Astrocyte of the spinal cord (primary cell): ENCODE results near the gene RNF212B.
"Not testable (repeated sequence)": the region's sequence is repeated elsewhere in the genome, so short reads cannot be mapped to it uniquely, and the experiment has no call there.

Experiments
- DNase-seq: peaks from one replicate; pipeline ENCODE4 v3.0.0; 2011; ENCODE audit warnings: low read depth, low spot score
- H3K4me3 ChIP-seq: 2 replicates; pipeline ENCODE4 v1.5.1; 2011; ENCODE audit warnings: low read depth, mild to moderate bottlenecking, low read length, moderate library complexity
- CTCF ChIP-seq: IDR thresholded peaks from 2 replicates; pipeline ENCODE4 v1.5.1; 2012; ENCODE audit warnings: low read depth, mild to moderate bottlenecking, low read length, inconsistent platforms
- in situ Hi-C: cut with HindIII; loops from 2 replicates; pipeline ENCODE4 v1.10.0; 2017; ENCODE audit warnings: low sequenced_read_pairs

Gene RNF212B

GRCh38 chr14:23259426-23259825, 21.7 kb downstream of the RNF212B start:
- DNase-seq, result no peak
- TF ChIP-seq CTCF, result no peak
- in situ Hi-C loops, result no loop called here
- no peak overlapping the region for H3K4me3 ChIP-seq

- in situ Hi-C loops, DNase-seq, H3K4me3 ChIP-seq: not testable (repeated sequence)
Measured at GRCh38 chr14:23260849-23261248, 23.1 kb downstream of the RNF212B start.

- no peak for DNase-seq
- H3K4me3 ChIP-seq, result no peak overlapping the region
- TF ChIP-seq CTCF, result no peak
- in situ Hi-C loops, result no loop called here
Measured at GRCh38 chr14:23269193-23269592, 31.5 kb downstream of the RNF212B start.

- in situ Hi-C loops, result no loop called here
- no peak overlapping the region for H3K4me3 ChIP-seq
- TF ChIP-seq CTCF, result no peak
- no peak for DNase-seq
Measured at GRCh38 chr14:23275412-23275811, 37.7 kb downstream of the RNF212B start.

- TF ChIP-seq CTCF, result no peak
- DNase-seq, result no peak
- in situ Hi-C loops, result no loop called here
Measured at GRCh38 chr14:23277189-23277588, 39.5 kb downstream of the RNF212B start.

GRCh38 chr14:23277928-23278327, 40.2 kb downstream of the RNF212B start:
- in situ Hi-C loops, DNase-seq, H3K4me3 ChIP-seq: not testable (repeated sequence)

More at GRCh38 chr14:23277189-23277588, 39.5 kb downstream of the RNF212B start:
- no peak overlapping the region for H3K4me3 ChIP-seq

- in situ Hi-C loops, result no loop called here
- TF ChIP-seq CTCF, result no peak
- H3K4me3 ChIP-seq, result no peak overlapping the region
- no peak for DNase-seq
Measured at GRCh38 chr14:23281247-23281646, 43.5 kb downstream of the RNF212B start.
